Smooth muscle cell of the brain vasculature (primary cell): ENCODE data around the gene ADRA1B.

Source experiments
- DNase-seq: peaks from one replicate; pipeline ENCODE4 v3.0.0-alpha.2; 2012; ENCODE audit warnings: low read depth, low spot score

Gene ADRA1B

GRCh38 chr5:159928122-159928909 is 12.0 kb downstream of the ADRA1B start:
- DNase-seq, result no peak

- no peak for DNase-seq
Measured at GRCh38 chr5:159929176-159929575, 12.9 kb downstream of the ADRA1B start.

DNA sequence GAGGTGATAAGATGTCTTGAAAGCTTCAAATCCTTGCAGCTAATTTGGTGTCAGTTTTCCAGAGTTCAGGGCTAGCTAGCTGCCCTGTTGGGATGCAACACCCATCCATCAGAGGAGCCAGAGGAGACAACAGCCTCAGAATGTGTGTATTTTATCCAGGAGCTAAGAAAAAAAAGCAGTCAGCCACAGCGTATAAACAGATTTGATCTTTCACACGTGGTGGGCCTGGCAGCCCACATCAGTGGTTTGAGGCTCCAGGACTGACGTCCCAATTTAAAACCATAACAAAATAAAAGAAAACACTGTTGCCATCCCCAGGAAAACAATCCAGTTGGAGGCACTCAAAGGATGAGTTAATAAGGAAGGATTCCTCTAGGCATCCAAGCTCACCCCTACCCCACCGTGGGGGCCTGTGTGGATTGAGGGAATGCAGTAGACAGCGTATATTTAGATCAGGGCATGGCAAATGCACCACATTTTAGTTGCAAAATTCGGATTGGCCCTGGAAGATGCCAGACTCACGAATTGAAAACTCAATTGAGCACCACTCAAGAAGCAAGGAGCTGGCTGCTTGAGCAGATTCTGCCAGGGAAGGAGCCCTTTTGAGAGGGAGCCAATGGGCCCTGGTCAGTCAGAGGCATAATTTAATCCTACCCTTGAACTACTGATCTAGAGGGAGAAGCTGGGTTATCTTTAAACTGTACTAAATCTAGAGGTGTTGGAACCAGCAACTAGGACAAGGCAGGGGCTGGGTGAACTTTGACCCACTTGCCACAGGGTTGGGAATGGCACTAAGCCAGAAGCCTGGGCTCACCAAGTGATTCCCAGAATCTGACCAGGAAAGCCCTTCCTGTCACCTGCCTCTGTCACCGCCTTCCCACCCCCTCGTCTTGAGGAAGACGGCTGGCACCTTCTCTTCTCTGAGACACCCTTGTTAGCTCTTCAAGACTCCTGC is 17.5 kb downstream of the ADRA1B start:
- no peak for DNase-seq

- DNase-seq, result no peak
Measured at GRCh38 chr5:159935946-159936345, 19.7 kb downstream of the ADRA1B start.

GRCh38 chr5:159936686-159937329 is 20.5 kb downstream of the ADRA1B start:
- DNase-seq, result no peak

GRCh38 chr5:159937580-159937979 is 21.3 kb downstream of the ADRA1B start:
- DNase-seq, result no peak

DNA sequence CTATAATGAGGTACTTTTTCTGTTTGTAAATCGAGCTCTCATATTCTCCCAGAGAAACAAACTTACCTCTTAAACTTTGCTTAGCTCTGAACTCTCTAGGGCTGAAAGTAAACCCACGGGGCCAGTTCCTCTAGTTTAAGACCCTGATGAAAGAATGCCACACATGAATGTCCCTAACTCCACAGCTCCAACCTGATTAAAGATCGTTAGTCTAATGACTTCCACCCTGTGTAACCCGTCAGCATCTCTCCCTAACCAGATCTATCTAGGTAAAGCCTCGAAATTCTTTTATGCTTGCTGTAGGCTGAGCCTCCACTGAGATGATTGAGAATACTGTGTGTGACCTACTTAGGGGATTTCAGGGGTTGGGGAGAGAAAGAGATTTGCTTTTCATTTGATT is 27.0 kb downstream of the ADRA1B start:
- no peak for DNase-seq

- no peak for DNase-seq
Measured at GRCh38 chr5:159944056-159944600, 27.8 kb downstream of the ADRA1B start.

DNA sequence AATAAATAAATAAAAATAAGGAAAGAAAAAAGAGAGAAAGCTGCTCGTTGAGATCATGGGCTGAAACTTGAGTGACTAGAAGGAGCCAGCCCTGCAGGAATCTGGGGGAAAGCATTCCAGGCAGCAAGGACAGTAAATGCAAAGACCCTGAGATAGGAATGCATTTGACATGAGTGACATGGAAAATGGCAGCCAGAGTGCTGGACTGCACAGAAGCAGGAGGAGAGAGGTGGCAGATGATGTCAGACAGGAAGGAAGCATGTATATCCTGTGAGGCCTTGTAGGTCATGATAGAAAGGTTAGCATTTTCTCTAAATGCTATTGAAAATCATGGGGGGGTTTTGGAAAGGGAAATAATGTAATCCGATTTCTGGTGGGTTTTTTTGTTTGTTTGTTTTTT is 29.1 kb downstream of the ADRA1B start:
- DNase-seq, result no peak

- DNase-seq, result no peak
Measured at GRCh38 chr5:159947708-159948358, 31.6 kb downstream of the ADRA1B start.

DNA sequence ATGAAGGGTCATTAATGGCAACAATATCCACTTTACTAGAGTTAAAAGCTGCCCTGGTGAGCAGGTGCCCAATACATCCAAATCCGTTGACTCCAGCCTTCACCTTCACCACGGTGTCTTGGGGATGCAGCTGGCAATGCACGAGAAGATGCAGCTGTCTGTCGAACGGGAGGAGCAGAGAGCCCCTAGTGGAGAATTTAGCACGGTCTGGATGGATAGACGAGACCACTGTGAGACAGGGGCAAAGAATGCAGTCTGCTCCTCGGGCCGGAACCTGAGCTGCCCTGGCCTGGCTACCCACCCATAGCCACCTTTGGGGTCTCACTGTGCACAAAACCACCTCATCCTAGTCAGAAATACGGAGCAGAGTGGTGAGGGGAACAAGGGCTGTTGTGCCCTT is 35.1 kb downstream of the ADRA1B start:
- DNase-seq, result no peak

DNA sequence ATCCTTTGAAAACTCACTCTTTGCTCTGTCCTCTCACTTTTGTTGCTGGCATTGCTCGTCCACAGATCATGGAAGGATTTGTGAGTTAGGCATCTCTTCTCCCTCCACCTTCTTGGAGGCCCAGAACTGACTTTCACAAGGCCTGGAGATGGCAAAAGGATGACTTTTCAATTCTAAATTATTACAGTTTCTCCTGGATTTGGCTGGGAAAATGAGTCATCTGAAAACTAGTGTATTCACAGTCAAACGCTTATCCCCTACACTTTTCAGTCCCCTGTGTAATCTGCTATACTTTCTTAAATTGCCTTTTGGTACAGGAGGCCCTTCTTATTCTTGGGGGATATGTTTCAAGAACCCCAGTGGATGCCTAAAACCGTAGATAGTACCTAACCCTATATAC is 35.6 kb downstream of the ADRA1B start:
- no peak for DNase-seq

GRCh38 chr5:159953609-159954008 is 37.3 kb downstream of the ADRA1B start:
- DNase-seq, result no peak

GRCh38 chr5:159955056-159955624 is 38.9 kb downstream of the ADRA1B start:
- DNase-seq, result no peak

GRCh38 chr5:159956074-159956473 is 39.8 kb downstream of the ADRA1B start:
- no peak for DNase-seq

DNA sequence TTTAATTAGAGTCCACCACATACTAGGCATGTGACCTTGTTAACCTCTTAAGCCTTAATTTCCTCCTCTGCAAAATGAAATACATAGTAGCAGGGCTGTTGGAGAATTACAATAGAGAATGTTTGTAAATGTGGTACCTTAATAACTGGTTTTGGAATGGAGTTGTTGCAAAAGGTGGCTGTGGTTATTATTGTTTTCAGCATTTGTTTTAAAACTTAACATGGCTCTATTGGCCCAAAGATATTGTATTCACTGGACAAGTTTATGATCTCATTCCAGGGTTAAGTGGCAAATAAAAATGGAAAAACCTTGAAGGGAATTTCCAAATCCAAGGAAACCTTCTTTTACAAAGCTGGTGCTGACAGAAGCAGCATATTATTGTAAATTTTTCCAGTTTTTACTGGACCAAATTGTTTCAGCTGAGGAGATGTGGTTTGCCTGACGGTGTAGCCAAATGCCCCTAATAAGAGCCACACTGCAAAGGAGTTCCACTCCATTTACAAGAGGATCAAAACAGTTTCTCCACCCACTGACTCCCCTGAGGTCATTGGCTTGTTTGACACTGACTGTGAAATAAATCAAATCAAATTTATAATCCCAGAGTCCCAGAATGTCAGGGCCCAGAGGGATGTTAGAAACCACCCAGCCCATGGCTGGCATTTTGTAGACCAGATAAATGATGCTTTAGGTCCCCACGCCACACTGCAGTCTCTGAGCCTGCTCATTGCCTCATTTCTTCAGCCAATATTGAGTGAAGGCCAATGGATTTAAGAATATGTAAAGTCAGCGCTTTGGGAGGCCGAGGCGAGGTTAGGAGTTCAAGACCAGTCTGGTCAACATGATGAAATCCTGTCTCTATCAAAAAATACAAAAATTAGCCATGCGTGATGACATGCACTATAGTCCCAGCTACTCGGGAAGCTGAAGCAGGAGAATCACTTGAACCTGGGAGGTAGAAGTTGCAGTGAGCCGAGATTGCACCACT is 45.2 kb downstream of the ADRA1B start:
- DNase-seq, result no peak

- no peak for DNase-seq
Measured at GRCh38 chr5:159962214-159962613, 45.9 kb downstream of the ADRA1B start.

DNA sequence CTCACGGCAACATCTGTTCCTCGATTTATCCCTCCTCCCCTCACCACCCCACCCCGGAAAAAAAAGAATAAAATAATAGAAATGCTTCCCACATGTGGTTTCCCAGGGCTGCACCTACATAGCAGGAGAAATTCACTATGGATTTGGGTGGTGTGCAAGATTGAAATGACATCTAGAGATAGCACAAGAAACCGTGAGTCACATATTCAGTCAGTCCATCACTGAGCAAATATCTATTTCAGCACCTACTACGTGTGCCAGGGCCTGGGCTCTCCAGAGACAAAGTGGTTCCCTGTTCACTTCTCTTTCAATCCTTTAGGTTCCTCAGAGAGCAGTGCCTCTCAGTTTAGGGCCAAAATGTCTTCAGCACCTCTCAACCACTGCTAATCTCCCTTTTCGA is 47.7 kb downstream of the ADRA1B start:
- no peak for DNase-seq

GRCh38 chr5:159965031-159965837 is 49.0 kb downstream of the ADRA1B start:
- no peak for DNase-seq
